ENCODE results near the gene SSTR3.

Gene SSTR3

DNA sequence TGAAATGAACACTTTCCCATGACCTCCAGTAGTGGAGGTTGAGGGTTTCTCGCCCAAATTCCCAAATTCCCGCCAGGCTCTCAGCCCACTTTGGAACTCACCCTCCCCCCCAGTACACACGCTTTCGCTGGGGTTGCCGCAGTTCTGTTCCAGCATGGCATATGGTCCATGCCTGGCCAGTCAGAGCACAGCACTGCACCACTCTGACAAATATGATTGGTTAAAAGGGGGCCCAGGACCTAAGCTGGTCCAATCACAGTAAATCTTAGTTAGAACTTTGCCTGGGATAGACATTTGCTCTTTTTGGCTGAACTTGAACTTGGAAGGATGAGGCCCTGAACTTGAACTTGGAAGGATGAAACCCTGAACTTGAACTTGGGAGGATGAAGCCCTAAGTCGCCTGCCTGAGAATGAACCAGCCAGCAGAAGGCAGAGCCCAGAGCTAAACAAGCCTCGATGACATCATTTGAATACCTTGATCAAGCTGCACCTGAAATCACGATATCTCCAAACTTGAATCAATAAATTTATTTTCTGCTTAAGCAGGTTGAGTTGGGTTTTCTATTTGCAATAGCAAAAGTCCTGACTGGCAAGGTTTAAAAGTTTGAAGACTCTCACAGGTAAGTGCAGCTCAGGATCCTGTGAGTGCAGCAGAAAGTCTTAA is 12.6 kb upstream of the SSTR3 start:
- CTCF ChIA-PET, result interaction anchor here (0.6 kb wide), 1 partner anchor 721 kb away, joined by 4 read pairs; no protein-coding TSS in a partner anchor

GRCh38 chr22:37223965-37224551 is 11.8 kb upstream of the SSTR3 start:
- ChIA-PET CTCF (no interaction called here), POLR2A (no interaction called here)
- no peak for DNase-seq (ENCODE audit: extremely low spot score)
- TF ChIP-seq BHLHE40 (IDR thresholded peaks at IDR 0.05; ENCODE audit: borderline replicate concordance), result no peak

More for the DNA sequence above, 12.6 kb upstream of the SSTR3 start:
- POLR2A ChIA-PET, result no interaction called here
- TF ChIP-seq L3MBTL2 (conservative IDR thresholded peaks at IDR 0.05) (no peak), FOXA1 (IDR thresholded peaks at IDR 0.05) (no peak), BHLHE40 (IDR thresholded peaks at IDR 0.05; ENCODE audit: borderline replicate concordance) (no peak), SUZ12 (IDR thresholded peaks at IDR 0.05) (no peak), HDGF (IDR thresholded peaks at IDR 0.05; ENCODE audit: borderline replicate concordance) (no peak), FOXM1 (IDR thresholded peaks at IDR 0.05; ENCODE audit: borderline replicate concordance) (no peak), NFRKB (IDR thresholded peaks at IDR 0.05) (no peak), TARDBP (IDR thresholded peaks at IDR 0.05) (no peak), SP1 (IDR thresholded peaks at IDR 0.05) (no peak), ELF4 (IDR thresholded peaks at IDR 0.05) (no peak), ZNF384 (IDR thresholded peaks at IDR 0.05) (no peak), PKNOX1 (IDR thresholded peaks at IDR 0.05) (no peak), CTBP1 (IDR thresholded peaks at IDR 0.05; ENCODE audit: borderline replicate concordance) (no peak), ARNT (IDR thresholded peaks at IDR 0.05) (no peak), LEF1 (IDR thresholded peaks at IDR 0.05; ENCODE audit: borderline replicate concordance) (no peak)
- DNase-seq (ENCODE audit: extremely low spot score), result no peak

DNA sequence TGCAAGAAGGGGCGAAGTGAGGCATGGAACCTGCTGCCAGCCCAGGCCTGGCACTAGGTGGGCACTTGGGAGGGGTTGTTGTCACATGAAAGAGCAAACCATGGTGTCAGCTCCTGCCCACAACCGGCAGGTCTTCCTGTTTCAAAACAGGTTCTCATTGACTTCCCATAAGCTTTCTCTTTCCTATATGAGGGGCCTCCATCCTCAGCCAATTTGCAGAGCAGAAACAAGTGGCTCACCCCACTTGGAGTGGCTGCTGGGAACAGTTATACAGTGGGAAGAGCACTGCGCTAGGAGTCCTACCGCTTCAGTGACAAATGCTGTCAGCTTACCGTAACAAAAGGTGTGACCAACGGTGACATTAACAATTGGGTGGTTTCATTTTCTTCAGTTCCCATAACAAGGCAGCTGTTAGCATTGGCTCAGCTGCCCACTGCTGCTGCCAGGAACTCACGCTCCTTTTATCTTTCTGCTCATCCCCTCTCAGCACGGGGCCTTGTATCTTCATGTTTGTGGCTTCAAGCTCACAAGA is 10.2 kb upstream of the SSTR3 start:
- POLR2A ChIA-PET, result no interaction called here
- DNase-seq (ENCODE audit: extremely low spot score), result no peak
- TF ChIP-seq NFRKB (IDR thresholded peaks at IDR 0.05), result no peak
- no peak for TF ChIP-seq BHLHE40 (IDR thresholded peaks at IDR 0.05; ENCODE audit: borderline replicate concordance)
- no peak for TF ChIP-seq FOXA1 (IDR thresholded peaks at IDR 0.05)
- no peak for TF ChIP-seq TARDBP (IDR thresholded peaks at IDR 0.05)
- TF ChIP-seq LEF1 (IDR thresholded peaks at IDR 0.05; ENCODE audit: borderline replicate concordance), result no peak
- no peak for TF ChIP-seq SUZ12 (IDR thresholded peaks at IDR 0.05)
- TF ChIP-seq ZNF384 (IDR thresholded peaks at IDR 0.05), result no peak
- TF ChIP-seq FOXM1 (IDR thresholded peaks at IDR 0.05; ENCODE audit: borderline replicate concordance), result no peak
- no peak for TF ChIP-seq PKNOX1 (IDR thresholded peaks at IDR 0.05)
- TF ChIP-seq FOXK2 (IDR thresholded peaks at IDR 0.05), result no peak
- no peak for TF ChIP-seq ARNT (IDR thresholded peaks at IDR 0.05)
- no peak for TF ChIP-seq HDGF (IDR thresholded peaks at IDR 0.05; ENCODE audit: borderline replicate concordance)
- CTCF ChIA-PET, result interaction anchor here (0.9 kb wide), 1 partner anchor 458 kb away, joined by 4 read pairs; no protein-coding TSS in a partner anchor

GRCh38 chr22:37221424-37222333 is 9.4 kb upstream of the SSTR3 start:
- POLR2A ChIA-PET, result no interaction called here
- TF ChIP-seq TARDBP (IDR thresholded peaks at IDR 0.05) (no peak), SUZ12 (IDR thresholded peaks at IDR 0.05) (no peak), HDGF (IDR thresholded peaks at IDR 0.05; ENCODE audit: borderline replicate concordance) (no peak), BHLHE40 (IDR thresholded peaks at IDR 0.05; ENCODE audit: borderline replicate concordance) (no peak), NFRKB (IDR thresholded peaks at IDR 0.05) (no peak), ELF4 (IDR thresholded peaks at IDR 0.05) (no peak), CTBP1 (IDR thresholded peaks at IDR 0.05; ENCODE audit: borderline replicate concordance) (no peak), FOXM1 (IDR thresholded peaks at IDR 0.05; ENCODE audit: borderline replicate concordance) (no peak)
- CTCF ChIA-PET, result no interaction called here
- no peak for DNase-seq (ENCODE audit: extremely low spot score)

- no peak for DNase-seq (ENCODE audit: extremely low spot score)
- POLR2A ChIA-PET, result no interaction called here
- TF ChIP-seq ELF4 (IDR thresholded peaks at IDR 0.05) (no peak), SUZ12 (IDR thresholded peaks at IDR 0.05) (no peak), ZNF384 (IDR thresholded peaks at IDR 0.05) (no peak), TARDBP (IDR thresholded peaks at IDR 0.05) (no peak), LEF1 (IDR thresholded peaks at IDR 0.05; ENCODE audit: borderline replicate concordance) (no peak), ARNT (IDR thresholded peaks at IDR 0.05) (no peak), NFRKB (IDR thresholded peaks at IDR 0.05) (no peak), L3MBTL2 (conservative IDR thresholded peaks at IDR 0.05) (no peak), CTBP1 (IDR thresholded peaks at IDR 0.05; ENCODE audit: borderline replicate concordance) (no peak), BHLHE40 (IDR thresholded peaks at IDR 0.05; ENCODE audit: borderline replicate concordance) (no peak), FOXA1 (IDR thresholded peaks at IDR 0.05) (no peak), HDGF (IDR thresholded peaks at IDR 0.05; ENCODE audit: borderline replicate concordance) (no peak)
- CTCF ChIA-PET, result no interaction called here
These were observed 8.3 kb upstream of the SSTR3 start for GRCh38 chr22:37220543-37220981.

GRCh38 chr22:37219533-37219932 is 7.3 kb upstream of the SSTR3 start:
- ChIA-PET POLR2A (no interaction called here), CTCF (interaction anchor here (0.7 kb wide), 1 partner anchor 18 kb away, joined by 3 read pairs; no protein-coding TSS in a partner anchor)
- TF ChIP-seq FOXM1 (IDR thresholded peaks at IDR 0.05; ENCODE audit: borderline replicate concordance) (no peak), TARDBP (IDR thresholded peaks at IDR 0.05) (no peak), FOXA1 (IDR thresholded peaks at IDR 0.05) (no peak), SP1 (IDR thresholded peaks at IDR 0.05) (no peak), CTBP1 (IDR thresholded peaks at IDR 0.05; ENCODE audit: borderline replicate concordance) (no peak), ELF4 (IDR thresholded peaks at IDR 0.05) (no peak), FOXK2 (IDR thresholded peaks at IDR 0.05) (no peak), ARNT (IDR thresholded peaks at IDR 0.05) (no peak), L3MBTL2 (conservative IDR thresholded peaks at IDR 0.05) (no peak)
- DNase-seq (ENCODE audit: extremely low spot score), result no peak
